Measurements from ENCODE around the gene PCNT.

DNA sequence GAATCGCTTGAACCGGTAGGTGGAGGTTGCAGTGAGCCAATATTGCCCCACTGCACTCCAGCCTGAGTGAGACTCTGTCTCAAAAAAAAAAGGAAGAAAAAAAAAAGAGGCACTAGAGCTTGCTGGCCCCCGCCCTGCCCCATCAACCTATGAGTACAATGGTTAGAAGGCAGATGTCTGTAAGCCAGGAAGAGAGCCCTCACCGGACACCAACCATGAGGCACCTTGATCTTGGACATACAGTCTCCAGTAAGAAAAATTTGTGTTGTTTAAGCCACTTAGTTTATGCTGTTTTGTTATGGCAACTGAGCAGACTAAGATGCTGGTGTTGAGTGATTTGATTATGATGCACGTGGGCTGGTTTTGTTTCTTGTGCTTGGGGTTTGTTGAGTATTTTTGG, 168.9 kb downstream of the PCNT start:
- TF ChIP-seq, protein P1, sequence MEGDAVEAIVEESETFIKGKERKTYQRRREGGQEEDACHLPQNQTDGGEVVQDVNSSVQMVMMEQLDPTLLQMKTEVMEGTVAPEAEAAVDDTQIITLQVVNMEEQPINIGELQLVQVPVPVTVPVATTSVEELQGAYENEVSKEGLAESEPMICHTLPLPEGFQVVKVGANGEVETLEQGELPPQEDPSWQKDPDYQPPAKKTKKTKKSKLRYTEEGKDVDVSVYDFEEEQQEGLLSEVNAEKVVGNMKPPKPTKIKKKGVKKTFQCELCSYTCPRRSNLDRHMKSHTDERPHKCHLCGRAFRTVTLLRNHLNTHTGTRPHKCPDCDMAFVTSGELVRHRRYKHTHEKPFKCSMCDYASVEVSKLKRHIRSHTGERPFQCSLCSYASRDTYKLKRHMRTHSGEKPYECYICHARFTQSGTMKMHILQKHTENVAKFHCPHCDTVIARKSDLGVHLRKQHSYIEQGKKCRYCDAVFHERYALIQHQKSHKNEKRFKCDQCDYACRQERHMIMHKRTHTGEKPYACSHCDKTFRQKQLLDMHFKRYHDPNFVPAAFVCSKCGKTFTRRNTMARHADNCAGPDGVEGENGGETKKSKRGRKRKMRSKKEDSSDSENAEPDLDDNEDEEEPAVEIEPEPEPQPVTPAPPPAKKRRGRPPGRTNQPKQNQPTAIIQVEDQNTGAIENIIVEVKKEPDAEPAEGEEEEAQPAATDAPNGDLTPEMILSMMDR (IDR thresholded peaks at IDR 0.05; ENCODE audit: insufficient read depth, low read length) = no peak
- TF ChIP-seq POLR2AphosphoS5 (IDR thresholded peaks at IDR 0.05; ENCODE audit: low read depth) = no peak
- no peak for TF ChIP-seq GABPA (IDR thresholded peaks at IDR 0.05; ENCODE audit: low read depth)
- TF ChIP-seq, protein P2, sequence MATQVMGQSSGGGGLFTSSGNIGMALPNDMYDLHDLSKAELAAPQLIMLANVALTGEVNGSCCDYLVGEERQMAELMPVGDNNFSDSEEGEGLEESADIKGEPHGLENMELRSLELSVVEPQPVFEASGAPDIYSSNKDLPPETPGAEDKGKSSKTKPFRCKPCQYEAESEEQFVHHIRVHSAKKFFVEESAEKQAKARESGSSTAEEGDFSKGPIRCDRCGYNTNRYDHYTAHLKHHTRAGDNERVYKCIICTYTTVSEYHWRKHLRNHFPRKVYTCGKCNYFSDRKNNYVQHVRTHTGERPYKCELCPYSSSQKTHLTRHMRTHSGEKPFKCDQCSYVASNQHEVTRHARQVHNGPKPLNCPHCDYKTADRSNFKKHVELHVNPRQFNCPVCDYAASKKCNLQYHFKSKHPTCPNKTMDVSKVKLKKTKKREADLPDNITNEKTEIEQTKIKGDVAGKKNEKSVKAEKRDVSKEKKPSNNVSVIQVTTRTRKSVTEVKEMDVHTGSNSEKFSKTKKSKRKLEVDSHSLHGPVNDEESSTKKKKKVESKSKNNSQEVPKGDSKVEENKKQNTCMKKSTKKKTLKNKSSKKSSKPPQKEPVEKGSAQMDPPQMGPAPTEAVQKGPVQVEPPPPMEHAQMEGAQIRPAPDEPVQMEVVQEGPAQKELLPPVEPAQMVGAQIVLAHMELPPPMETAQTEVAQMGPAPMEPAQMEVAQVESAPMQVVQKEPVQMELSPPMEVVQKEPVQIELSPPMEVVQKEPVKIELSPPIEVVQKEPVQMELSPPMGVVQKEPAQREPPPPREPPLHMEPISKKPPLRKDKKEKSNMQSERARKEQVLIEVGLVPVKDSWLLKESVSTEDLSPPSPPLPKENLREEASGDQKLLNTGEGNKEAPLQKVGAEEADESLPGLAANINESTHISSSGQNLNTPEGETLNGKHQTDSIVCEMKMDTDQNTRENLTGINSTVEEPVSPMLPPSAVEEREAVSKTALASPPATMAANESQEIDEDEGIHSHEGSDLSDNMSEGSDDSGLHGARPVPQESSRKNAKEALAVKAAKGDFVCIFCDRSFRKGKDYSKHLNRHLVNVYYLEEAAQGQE (IDR thresholded peaks at IDR 0.05; ENCODE audit: insufficient replicate concordance, low read depth) = no peak
- no peak for TF ChIP-seq SPI1 (IDR thresholded peaks at IDR 0.05; ENCODE audit: borderline replicate concordance, low read depth)
